Mesothelial cell of epicardium (in vitro differentiated cells): ENCODE data around the gene UCHL5. TPM values are rescaled to one million over a fixed set of nuclear protein-coding genes. Genes with fewer than 3 reads are reported as not detected.

ENCODE experiments used
- DNase-seq, 2 experiments: peaks; one replicate each; pipeline ENCODE4 v3.0.0; 2021; ENCODE audit warnings: low spot score in 2 of 2; ENCODE audit not compliant: unreplicated experiment in 2 of 2
- H3K27ac Mint-ChIP-seq: 2 replicates; pipeline ENCODE4 v1.8.0; 2021; ENCODE audit warnings: mixed read lengths
- H3K27me3 Mint-ChIP-seq: 2 replicates; pipeline ENCODE4 v1.8.0; 2021; ENCODE audit warnings: low read depth, mixed read lengths
- H3K36me3 Mint-ChIP-seq: 2 replicates; pipeline ENCODE4 v1.8.0; 2021; ENCODE audit warnings: mixed read lengths
- H3K4me1 Mint-ChIP-seq: 2 replicates; pipeline ENCODE4 v1.8.0; 2021; ENCODE audit warnings: mixed read lengths
- H3K4me3 Mint-ChIP-seq: 2 replicates; pipeline ENCODE4 v1.8.0; 2021; ENCODE audit warnings: mild to moderate bottlenecking, moderate library complexity, mixed read lengths
- H3K9me3 Mint-ChIP-seq: 2 replicates; pipeline ENCODE4 v1.8.0; 2021; ENCODE audit warnings: mixed read lengths
- total RNA-seq: library from RNA; stranded (reverse); gene quantifications from 3 replicates; pipeline ENCODE4 v1.2.1, GENCODE V29; 2021
- TF ChIP-seq, protein P1 (sequence below): fragments of 200-600 bp; sonication (generic); IDR thresholded peaks from one replicate; pipeline ENCODE4 v1.5.0; 2021; ENCODE audit warnings: antibody characterized with exemption; ENCODE audit not compliant: unreplicated experiment

Gene UCHL5, protein sequence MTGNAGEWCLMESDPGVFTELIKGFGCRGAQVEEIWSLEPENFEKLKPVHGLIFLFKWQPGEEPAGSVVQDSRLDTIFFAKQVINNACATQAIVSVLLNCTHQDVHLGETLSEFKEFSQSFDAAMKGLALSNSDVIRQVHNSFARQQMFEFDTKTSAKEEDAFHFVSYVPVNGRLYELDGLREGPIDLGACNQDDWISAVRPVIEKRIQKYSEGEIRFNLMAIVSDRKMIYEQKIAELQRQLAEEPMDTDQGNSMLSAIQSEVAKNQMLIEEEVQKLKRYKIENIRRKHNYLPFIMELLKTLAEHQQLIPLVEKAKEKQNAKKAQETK
- total RNA-seq = 27.1 to 29.7 TPM (median 29.0 TPM) in 3 replicates

DNA sequence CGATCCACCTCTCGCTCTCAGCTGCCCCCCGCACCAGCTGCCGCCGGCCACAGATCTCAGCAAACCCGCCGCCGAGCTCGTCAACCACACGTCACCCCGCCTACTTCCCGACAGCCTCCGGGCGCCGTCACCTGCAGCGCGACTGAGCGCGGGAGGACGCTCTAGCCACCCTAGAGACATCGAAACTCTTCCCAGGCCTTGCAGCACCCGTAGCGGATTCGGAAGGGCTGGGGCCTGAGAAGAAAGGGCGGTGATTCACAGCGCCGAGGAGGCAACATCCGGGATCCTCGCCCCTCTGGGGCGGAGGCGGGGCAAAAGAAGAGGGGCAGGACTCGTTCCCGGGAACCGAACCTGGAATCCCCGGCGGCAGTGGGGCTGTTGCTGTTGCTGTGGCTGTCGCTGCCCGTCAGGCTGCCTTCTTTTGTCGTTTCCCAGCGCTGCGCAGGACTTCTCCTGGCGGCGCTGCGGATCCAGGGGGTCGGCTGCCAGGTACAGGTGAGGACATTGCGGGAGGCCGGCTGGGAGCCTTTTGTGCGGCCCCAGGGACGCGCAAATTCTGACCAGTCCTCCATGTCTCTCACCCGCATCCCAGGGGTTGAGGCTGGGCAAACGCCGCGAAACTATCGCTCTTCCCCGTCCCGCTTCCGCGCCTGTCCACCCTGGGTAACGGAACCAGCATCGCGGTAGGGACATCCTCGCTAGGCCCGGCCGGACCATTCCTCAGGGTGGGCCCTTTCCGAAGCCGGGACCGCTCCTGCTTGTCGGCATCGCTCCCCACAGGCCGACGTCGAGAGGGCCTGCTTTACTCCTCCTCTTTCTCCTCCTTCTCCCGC, at the start of gene UCHL5, which contains the start of gene RO60:
Gene UCHL5, minus strand, starts transcription at position 79 of the 833 bp plus-strand sequence. CDS start 100 bp downstream, outside the sequence.
Gene RO60, plus strand, starts transcription at position 331 of the 833 bp plus-strand sequence. CDS start 9,443 bp downstream, outside the sequence.
- Mint-ChIP-seq H3K36me3 (peaks cover 13% of the 10 kb centered on the region), H3K4me1 (peaks cover 30% of the 10 kb centered on the region), H3K27ac (peak within 1 kb of the TSS; percentile 99), H3K9me3 (peaks cover 8% of the 10 kb centered on the region), H3K4me3 (peak within 1 kb of the TSS; percentile 96), H3K27me3 (no peaks in the 10 kb centered on the region)
- TF ChIP-seq, protein P1, sequence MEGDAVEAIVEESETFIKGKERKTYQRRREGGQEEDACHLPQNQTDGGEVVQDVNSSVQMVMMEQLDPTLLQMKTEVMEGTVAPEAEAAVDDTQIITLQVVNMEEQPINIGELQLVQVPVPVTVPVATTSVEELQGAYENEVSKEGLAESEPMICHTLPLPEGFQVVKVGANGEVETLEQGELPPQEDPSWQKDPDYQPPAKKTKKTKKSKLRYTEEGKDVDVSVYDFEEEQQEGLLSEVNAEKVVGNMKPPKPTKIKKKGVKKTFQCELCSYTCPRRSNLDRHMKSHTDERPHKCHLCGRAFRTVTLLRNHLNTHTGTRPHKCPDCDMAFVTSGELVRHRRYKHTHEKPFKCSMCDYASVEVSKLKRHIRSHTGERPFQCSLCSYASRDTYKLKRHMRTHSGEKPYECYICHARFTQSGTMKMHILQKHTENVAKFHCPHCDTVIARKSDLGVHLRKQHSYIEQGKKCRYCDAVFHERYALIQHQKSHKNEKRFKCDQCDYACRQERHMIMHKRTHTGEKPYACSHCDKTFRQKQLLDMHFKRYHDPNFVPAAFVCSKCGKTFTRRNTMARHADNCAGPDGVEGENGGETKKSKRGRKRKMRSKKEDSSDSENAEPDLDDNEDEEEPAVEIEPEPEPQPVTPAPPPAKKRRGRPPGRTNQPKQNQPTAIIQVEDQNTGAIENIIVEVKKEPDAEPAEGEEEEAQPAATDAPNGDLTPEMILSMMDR = no peak
- peak; percentile 83 to 93 for DNase-seq

DNA sequence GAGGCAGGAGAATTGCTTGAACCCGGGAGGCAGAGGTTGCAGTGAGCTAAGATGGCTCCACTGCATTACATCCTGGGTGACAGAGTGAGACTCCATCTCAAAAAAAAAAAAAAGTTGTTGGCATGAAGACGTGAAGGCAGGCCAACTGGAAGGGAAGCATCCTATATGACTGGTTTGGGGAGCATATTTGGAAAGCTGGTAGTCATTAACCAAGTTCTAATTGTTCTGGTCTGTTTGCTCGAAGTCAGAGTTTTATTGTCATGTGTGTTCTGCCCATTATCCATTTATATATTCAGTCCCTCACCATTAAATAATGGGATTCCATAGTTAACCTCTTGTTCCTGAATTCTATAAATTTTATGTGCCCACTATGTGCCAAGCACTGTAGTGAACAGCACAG, 49.3 kb upstream of the UCHL5 start:
- no peak overlapping the region for H3K27ac Mint-ChIP-seq
- no peaks in the 10 kb centered on the region for H3K27me3 Mint-ChIP-seq
- DNase-seq = no peak
- no peak overlapping the region for H3K4me3 Mint-ChIP-seq
- peaks cover 25% of the 10 kb centered on the region for H3K4me1 Mint-ChIP-seq
- H3K9me3 Mint-ChIP-seq = no peaks in the 10 kb centered on the region
- TF ChIP-seq, protein P1 = no peak
- H3K36me3 Mint-ChIP-seq = no peaks in the 10 kb centered on the region

DNA sequence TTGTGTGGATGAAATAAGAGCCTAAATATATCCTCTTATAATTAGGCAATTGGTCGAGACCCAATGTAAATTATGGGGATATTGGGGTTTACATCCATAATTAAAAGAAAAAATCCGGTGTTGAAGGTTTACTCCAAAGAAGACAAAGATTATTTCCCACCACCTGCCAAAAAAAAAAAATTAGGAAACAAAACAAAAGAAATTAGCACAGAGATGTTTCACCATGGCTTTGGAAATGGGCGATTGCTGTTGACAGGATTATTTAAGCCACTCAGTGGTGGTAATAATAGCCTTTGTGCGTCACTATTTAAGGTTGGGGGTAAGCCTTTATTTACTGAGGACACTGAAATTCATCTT, 46.6 kb upstream of the UCHL5 start:
- TF ChIP-seq, protein P1 = no peak

DNA sequence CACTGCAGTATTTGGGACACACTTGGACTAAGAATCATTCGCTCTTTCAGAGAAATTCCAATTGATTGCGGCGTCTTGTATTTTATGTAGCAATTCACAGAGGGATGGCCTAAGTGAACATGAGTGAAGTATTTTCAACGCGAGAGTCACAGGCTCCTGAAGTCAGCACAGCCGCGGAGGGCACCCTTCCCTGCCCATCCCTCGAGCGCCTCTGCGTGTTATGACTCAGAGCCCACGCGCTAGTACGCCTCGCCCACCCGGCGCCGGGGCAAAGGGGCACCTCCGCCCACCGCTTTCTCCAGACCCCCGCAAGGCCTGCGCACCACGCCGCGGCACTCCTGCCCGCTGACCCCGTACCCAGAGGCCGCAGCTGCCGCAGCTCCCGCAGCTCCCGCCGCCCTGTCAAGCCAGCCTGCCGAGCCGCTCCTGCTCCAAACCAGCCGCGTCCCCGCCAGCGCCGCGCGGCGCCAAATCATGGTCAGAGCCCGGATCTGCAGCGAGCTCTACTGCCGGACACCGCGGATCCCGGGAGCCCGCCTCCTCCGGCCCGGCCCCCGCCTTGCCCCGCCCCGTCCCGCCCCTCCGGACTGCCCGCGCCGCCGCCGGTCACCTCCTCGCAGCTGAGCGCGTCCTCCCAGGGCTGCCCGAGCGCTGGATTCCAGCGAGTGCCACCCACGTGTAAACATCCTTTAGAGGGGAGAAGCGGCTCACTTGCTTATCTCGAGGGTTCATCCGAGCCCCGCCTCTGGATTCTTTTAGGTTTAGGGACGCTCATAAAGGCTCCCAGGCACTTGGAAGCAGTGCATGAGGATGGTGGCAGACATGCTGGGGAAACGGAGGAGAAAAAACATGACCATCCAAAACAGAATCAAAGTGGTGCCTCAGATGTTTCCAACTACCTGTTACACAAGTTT, 46.0 kb upstream of the UCHL5 start, which contains the start of gene GLRX2:
Gene GLRX2, minus strand, starts transcription at position 508 of the 914 bp plus-strand sequence. Its CDS starts 32 bp downstream, at position 476.
- Mint-ChIP-seq H3K27me3 (no peaks in the 10 kb centered on the region), H3K36me3 (no peaks in the 10 kb centered on the region), H3K4me1 (peaks cover 17% of the 10 kb centered on the region), H3K9me3 (no peaks in the 10 kb centered on the region), H3K4me3 (peak within 1 kb of the TSS; percentile 85), H3K27ac (peak within 1 kb of the TSS; percentile 92)
- peak; percentile 61 to 75 for DNase-seq
- TF ChIP-seq, protein P1 = no peak

More for the DNA sequence above, 46.6 kb upstream of the UCHL5 start:
- no peaks in the 10 kb centered on the region for H3K36me3 Mint-ChIP-seq
- H3K27ac Mint-ChIP-seq = peak overlapping the region; percentile 92
- no peaks in the 10 kb centered on the region for H3K9me3 Mint-ChIP-seq
- H3K4me1 Mint-ChIP-seq = peaks cover 17% of the 10 kb centered on the region
- DNase-seq = no peak
- H3K4me3 Mint-ChIP-seq = peak overlapping the region; percentile 85
- no peaks in the 10 kb centered on the region for H3K27me3 Mint-ChIP-seq

DNA sequence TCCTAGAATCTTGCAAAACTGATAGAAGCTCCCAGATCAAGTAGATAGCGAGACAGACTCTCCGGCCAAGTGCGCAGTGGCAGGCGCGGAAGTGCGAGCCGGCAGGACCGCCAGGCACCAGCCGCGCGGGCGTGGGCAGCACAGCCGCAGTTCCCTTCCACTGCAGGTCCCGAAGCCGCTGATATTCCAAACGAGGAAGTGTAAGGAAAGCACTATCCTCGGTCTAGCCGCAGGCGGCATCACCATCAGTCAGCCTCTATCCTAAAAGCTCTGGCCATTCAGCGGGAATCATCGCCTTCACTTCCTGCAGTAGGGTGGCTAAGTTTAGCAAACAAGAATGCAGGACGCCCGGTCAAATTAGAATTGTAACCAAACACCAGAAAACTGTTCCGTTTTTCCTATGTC, 45.3 kb upstream of the UCHL5 start:
- peak in 1 of 2 experiments; percentile 58 for DNase-seq

More for the DNA sequence above, 45.3 kb upstream of the UCHL5 start:
- peaks cover 17% of the 10 kb centered on the region for H3K4me1 Mint-ChIP-seq
- H3K27me3 Mint-ChIP-seq = no peaks in the 10 kb centered on the region
- TF ChIP-seq, protein P1 = no peak
- peak overlapping the region; percentile 85 for H3K27ac Mint-ChIP-seq
- H3K4me3 Mint-ChIP-seq = peak overlapping the region; percentile 85
- no peaks in the 10 kb centered on the region for H3K36me3 Mint-ChIP-seq
- no peaks in the 10 kb centered on the region for H3K9me3 Mint-ChIP-seq
